NOMO-1 treated with dmso at 0.1 percent for 144 hours (cell line): ENCODE measurements around the gene BTBD9.

Experiments
- DNase-seq: peaks from one replicate; lab custom pipeline; 2025; ENCODE audit not compliant: unreplicated experiment; lab: John Stamatoyannopoulos, UW

The BTBD9 gene

DNA sequence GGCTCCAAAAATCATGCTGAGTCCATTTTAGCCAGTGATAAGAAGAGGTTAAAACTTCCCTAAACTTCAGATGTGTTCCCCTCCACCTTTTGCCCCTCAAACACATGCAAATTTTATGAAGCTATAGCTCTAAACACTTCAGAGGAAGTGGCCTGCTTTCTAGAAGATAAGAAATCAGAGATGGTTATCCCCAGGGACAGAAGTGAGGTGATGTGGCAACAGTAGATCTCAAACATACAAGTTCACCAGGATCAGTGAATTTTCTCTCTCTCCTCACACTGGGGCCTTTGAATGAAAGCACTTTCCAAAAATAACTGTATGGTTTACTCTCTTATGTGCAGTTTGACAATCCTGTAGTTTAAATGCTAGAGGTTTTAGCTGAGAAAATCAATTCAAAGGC is 332.0 kb downstream of the BTBD9 start:
- no peak for DNase-seq

- no peak for DNase-seq
Measured at GRCh38 chr6:38306931-38307330, 332.8 kb downstream of the BTBD9 start.

- no peak for DNase-seq
Measured at GRCh38 chr6:38305995-38306681, 333.6 kb downstream of the BTBD9 start.

GRCh38 chr6:38302838-38303237 is 336.9 kb downstream of the BTBD9 start:
- no peak for DNase-seq

DNA sequence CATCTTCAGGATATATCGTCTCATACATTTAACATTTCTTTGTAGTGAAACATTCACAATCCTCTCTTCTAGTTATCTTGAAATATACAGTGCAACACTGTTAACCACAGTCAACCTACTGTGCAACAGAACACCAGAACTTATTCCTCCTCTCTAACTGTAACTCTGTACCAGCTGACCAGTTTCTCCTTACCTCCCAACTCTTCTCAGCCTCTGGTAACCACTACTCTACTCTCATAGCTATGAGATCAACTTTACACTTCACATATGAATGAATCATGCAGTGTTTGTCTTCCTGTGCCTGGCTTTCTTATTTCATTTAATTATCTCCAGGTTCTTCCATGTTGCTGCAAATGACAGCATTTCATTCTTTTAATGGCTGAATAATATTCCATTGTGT is 337.6 kb downstream of the BTBD9 start:
- no peak for DNase-seq

- DNase-seq: no peak
Measured at GRCh38 chr6:38290133-38290799, 349.5 kb downstream of the BTBD9 start.

DNA sequence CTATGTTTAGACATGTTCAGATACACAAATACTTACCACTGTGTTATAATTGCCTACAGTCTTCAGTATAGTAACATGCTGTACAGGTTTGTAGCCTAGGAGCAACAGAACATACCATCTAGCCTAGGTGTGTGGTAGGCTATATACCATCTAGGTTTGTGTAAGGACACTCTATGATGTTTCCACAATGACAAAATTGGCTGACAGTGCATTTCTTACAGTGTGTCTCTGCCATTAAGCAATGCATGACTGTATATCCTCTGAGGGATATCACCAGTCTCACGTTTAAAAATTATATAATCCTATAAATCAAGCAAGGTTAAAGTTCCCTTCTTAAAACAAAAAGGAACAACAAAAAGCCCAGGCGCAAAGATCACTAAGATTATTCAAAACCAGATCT is 352.2 kb downstream of the BTBD9 start:
- no peak for DNase-seq

GRCh38 chr6:38284802-38285394 is 354.8 kb downstream of the BTBD9 start:
- no peak for DNase-seq

GRCh38 chr6:38283734-38284362 is 355.9 kb downstream of the BTBD9 start:
- no peak for DNase-seq

DNA sequence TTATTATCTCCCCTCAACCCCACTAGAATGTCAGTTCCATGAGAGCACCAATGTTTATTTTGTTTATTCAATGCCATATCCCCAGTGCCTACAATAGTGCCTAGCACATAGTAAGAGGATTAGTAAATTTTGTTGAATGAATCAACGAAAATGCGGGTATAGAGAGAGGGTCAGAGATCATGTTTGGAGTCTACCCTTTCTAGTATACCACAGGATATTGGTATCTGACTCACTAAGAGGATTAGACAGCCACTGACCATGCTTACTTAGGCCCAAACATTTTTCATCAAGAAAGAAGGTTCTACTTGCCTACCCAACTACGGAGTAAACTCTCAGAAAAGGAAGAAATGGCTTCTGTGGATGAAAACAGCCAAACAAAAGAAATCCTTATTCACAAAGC is 356.8 kb downstream of the BTBD9 start:
- DNase-seq: no peak

GRCh38 chr6:38281126-38281525 is 358.6 kb downstream of the BTBD9 start:
- DNase-seq: no peak

- DNase-seq: no peak
Measured at GRCh38 chr6:38279963-38280588, 359.7 kb downstream of the BTBD9 start.

GRCh38 chr6:38279423-38279822 is 360.3 kb downstream of the BTBD9 start:
- DNase-seq: no peak

- no peak for DNase-seq
Measured at GRCh38 chr6:38273325-38273724, 366.4 kb downstream of the BTBD9 start.

DNA sequence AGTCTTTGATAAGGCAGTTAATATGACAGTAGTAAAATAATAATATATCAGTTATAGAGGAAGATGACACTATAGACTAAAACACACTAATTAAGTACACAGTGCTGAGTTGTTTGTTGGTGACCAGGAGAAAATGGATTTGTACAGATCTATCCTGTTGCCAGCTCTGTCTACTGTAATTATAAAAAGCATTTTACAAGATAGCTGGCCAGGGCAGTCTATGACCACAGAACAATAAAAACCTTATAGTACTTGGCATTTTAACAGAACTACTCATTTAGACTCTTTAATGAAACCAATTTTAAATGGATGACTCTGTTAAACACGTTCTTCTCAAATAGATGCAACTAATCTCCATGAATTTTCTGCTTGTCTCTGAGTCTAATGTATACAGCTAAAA is 367.5 kb downstream of the BTBD9 start:
- no peak for DNase-seq

DNA sequence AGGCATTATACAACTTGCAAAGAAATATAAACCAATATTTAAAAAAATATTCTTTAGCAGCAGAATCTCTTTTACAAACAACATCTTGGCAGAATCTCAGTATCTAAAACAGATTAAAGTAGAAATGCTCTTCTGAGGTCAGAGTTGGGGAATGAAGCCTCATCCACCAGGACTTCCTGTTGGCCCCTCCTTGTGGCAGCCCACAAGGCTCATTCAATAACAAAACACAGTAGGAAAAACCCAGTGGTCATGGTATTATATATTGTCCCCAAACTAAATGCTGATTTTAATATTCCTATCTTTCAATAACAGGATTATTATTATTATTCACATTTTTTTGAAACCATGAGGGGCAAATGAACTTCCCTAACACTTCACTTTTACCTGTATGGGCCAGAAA is 368.6 kb downstream of the BTBD9 start:
- DNase-seq: no peak

DNA sequence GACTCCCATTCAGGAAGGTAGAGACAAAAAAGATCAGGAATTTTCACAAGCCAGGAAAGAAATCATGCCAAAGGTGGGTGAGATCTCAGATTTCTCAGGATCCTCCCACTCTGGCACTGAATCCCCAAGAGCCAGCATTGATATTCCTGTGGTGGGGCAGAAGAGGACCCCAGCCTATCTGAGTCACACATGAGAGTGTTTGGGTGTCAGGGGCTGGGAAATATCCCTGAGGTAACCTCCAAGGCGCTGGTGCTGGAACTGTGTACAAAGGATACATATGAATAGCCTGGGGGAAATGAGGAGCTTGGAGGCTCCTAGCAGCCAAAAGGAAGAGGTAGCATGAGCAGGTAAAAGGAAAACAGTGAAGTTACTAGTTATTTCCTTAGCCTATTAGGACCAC is 369.4 kb downstream of the BTBD9 start:
- DNase-seq: no peak

DNA sequence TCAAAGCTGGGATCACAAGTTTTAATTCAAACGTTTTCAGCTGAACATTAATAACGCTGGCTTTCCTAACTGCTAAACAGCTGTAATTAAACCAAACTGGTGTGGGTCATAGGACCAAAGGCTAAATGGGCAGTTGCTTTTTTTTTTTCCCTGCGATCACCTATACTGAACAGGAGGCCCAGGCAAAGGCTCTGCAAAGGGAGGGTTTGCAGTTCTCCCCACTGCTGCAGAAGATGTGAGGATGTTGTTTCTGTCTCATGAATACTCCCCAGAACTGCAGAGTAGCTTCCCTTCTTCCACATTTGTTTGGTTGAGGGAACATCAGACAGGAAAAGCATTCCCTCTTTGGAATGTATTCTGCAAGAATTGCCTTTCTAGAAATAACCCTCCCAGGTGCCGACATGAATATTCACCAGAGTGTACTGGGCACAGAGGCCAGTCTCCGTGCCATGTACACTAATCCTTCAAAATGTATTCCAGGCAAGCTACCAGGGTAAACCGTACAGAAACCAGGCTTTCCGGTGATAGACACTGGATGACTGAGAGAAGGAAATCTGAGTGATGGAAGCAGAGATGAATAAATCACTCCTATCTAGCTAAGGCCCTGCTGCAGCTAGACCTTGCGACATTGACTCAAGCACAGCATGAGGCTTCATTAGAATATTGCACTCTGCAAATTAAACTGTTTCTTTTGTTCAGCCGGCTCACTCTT is 370.1 kb downstream of the BTBD9 start:
- no peak for DNase-seq

DNA sequence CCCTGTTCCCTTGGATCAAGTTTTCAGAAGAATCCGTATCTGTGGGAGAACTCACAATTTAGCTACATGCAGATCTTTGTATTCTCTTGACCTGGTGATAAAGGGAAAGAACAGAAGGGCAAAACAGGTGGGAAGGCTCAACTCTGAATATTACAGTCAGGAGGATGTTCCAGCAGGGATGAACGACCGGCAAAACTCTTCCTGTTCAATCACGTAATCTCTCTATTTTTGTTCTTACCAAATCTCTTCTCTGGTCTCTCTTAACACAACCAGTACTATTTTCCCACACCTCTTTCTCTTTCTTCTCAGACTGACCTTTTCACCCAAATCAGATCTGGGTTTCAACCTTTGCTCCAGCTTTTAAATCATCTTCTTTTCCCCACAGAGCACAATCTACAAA is 371.4 kb downstream of the BTBD9 start:
- DNase-seq: no peak

DNA sequence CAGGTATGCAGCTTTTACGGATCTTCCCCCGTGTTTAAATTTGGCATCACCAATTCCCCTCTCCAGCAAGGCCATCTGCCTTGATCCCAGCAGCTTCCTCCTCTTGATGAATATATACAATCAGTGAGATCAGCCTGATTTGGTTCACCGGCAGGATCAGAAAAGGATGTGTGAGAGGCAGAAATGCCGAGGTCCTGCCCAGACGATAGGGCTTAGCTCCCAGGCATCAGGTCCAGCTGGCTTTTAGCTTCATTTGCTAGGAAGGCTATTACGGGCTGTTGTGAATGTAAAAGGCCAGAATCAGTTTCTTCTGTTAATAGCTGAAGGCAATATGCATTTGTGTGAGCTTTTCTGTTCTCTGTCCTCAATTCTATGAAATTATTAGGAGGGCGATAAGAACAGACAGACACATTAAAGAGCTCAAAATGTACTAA is 372.8 kb downstream of the BTBD9 start:
- no peak for DNase-seq

GRCh38 chr6:38264605-38265004 is 375.1 kb downstream of the BTBD9 start:
- DNase-seq: no peak
